G401 (cell line): ENCODE results near the gene NSG1. TPM values are rescaled to one million over a fixed set of nuclear protein-coding genes. Genes with fewer than 3 reads are reported as not detected.
"Not testable (repeated sequence)": the region's sequence is repeated elsewhere in the genome, so short reads cannot be mapped to it uniquely, and the experiment has no call there.

Experiments
- DNase-seq: peaks from one replicate; pipeline ENCODE4 v3.0.0-alpha.2; 2015; ENCODE audit warnings: low spot score
- in situ Hi-C: cut with HindIII; loops from 2 replicates; pipeline ENCODE4 v1.10.0; 2016; ENCODE audit warnings: low sequenced_read_pairs, mixed read lengths
- total RNA-seq: library from RNA; depleted of rRNA; stranded (reverse); fragments of >200 nt; shearing (Covaris generic); gene quantifications from 2 replicates; pipeline ENCODE4 v1.2.3, GENCODE V29; 2014

Gene NSG1
- total RNA-seq, 1 experiment from 2014 or later = 33.8 TPM

GRCh38 chr4:4411906-4412305 lies 25.0 kb downstream of the NSG1 start:
- no peak for DNase-seq
- in situ Hi-C loops = no loop called here

GRCh38 chr4:4412641-4413372 lies 25.9 kb downstream of the NSG1 start:
- peak; percentile 25 for DNase-seq
- in situ Hi-C loops = no loop called here

- DNase-seq = no peak
- in situ Hi-C loops = no loop called here
Observed at GRCh38 chr4:4413373-4413725, 26.4 kb downstream of the NSG1 start.

GRCh38 chr4:4413806-4414205 lies 26.9 kb downstream of the NSG1 start:
- in situ Hi-C loops = no loop called here

GRCh38 chr4:4415107-4415805 lies 28.4 kb downstream of the NSG1 start:
- in situ Hi-C loops = no loop called here
- DNase-seq = no peak

More at GRCh38 chr4:4413806-4414205, 26.9 kb downstream of the NSG1 start:
- DNase-seq = no peak

- in situ Hi-C loops = no loop called here
Observed at GRCh38 chr4:4415806-4416805, 29.2 kb downstream of the NSG1 start.

GRCh38 chr4:4416981-4417380 lies 30.1 kb downstream of the NSG1 start:
- DNase-seq = peak; percentile 40
- in situ Hi-C loops = no loop called here

More at GRCh38 chr4:4415806-4416805, 29.2 kb downstream of the NSG1 start:
- DNase-seq = no peak

GRCh38 chr4:4417886-4418285 lies 31.0 kb downstream of the NSG1 start:
- no peak for DNase-seq
- in situ Hi-C loops = no loop called here

GRCh38 chr4:4418676-4419390 lies 31.9 kb downstream of the NSG1 start:
- no peak for DNase-seq
- in situ Hi-C loops = no loop called here

GRCh38 chr4:4419896-4420295 lies 33.0 kb downstream of the NSG1 start:
- in situ Hi-C loops = no loop called here
- no peak for DNase-seq

- in situ Hi-C loops = no loop called here
Observed at GRCh38 chr4:4420421-4420820, 33.5 kb downstream of the NSG1 start.

GRCh38 chr4:4421356-4421755 lies 34.5 kb downstream of the NSG1 start:
- in situ Hi-C loops = no loop called here
- no peak for DNase-seq

More at GRCh38 chr4:4420421-4420820, 33.5 kb downstream of the NSG1 start:
- no peak for DNase-seq

- in situ Hi-C loops, DNase-seq: not testable (repeated sequence)
Observed at GRCh38 chr4:4422117-4422516, 35.2 kb downstream of the NSG1 start.

- in situ Hi-C loops = no loop called here
- no peak for DNase-seq
Observed at GRCh38 chr4:4422856-4423499, 36.1 kb downstream of the NSG1 start.

GRCh38 chr4:4423706-4424498 lies 37.0 kb downstream of the NSG1 start:
- in situ Hi-C loops = no loop called here
- no peak for DNase-seq

- no peak for DNase-seq
- in situ Hi-C loops = no loop called here
Observed at GRCh38 chr4:4424499-4425115, 37.7 kb downstream of the NSG1 start.

- in situ Hi-C loops = no loop called here
- no peak for DNase-seq
Observed at GRCh38 chr4:4425119-4425690, 38.3 kb downstream of the NSG1 start.
